GM21737 (cell line): Measurements from ENCODE around the gene DPEP1.

Source experiments
- ATAC-seq: cut with Tn5 transposase; IDR thresholded peaks from one replicate; pipeline ENCODE4 v1.9.1; 2021; ENCODE audit warnings: mild to moderate bottlenecking, moderate library complexity; ENCODE audit not compliant: unreplicated experiment

DPEP1 gene

GRCh38 chr16:89678258-89678657, 64.8 kb downstream of the DPEP1 start:
- ATAC-seq: no peak

- no peak for ATAC-seq
These were observed 72.5 kb downstream of the DPEP1 start for GRCh38 chr16:89685916-89686315.

- ATAC-seq: peak; percentile 72
These were observed 73.2 kb downstream of the DPEP1 start, which contains the start of gene CDK10 for GRCh38 chr16:89686520-89687091. Gene CDK10, plus strand, starts transcription at chr16:89686689. Its CDS starts 22 bp downstream, at chr16:89686711.

GRCh38 chr16:89687092-89687940, 73.9 kb downstream of the DPEP1 start:
- peak; percentile 45 for ATAC-seq
